ENCODE data around the gene TAF1C. TPM values are rescaled to one million over a fixed set of nuclear protein-coding genes. Genes with fewer than 3 reads are reported as not detected.

TAF1C gene
- total RNA-seq, 4 donors from 2014 or later = 24.4 to 73.9 (median 33.3) TPM

DNA sequence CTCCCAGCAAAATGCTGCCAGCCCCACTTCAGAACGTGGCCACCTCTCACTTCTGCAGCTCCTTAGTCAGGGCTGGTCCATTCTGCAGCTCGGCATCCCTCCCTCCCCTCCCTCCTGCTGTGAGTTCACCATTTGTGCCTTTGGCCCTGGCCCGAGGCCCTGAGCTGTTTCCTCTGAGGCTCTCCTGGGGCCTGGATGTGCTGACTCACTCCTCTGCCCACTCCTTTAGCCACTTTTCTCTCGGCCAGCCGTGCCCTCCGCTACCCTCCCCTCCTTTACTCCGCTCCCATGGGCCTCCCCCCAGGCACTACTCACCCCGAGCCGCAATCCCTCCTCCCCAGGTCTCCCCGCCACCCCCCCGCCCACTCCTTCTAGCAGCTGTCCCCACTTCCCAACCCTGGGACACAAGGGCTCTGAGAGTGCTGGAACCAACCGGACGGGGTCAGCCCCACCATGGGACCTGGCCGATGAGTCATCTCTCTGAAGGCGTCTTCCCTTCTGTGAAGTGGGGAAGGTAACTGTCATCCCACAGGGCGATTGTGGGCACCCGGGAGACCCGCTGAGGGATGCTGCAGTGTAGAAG is 41.5 kb upstream of the TAF1C start:
- TF ChIP-seq, protein P1, sequence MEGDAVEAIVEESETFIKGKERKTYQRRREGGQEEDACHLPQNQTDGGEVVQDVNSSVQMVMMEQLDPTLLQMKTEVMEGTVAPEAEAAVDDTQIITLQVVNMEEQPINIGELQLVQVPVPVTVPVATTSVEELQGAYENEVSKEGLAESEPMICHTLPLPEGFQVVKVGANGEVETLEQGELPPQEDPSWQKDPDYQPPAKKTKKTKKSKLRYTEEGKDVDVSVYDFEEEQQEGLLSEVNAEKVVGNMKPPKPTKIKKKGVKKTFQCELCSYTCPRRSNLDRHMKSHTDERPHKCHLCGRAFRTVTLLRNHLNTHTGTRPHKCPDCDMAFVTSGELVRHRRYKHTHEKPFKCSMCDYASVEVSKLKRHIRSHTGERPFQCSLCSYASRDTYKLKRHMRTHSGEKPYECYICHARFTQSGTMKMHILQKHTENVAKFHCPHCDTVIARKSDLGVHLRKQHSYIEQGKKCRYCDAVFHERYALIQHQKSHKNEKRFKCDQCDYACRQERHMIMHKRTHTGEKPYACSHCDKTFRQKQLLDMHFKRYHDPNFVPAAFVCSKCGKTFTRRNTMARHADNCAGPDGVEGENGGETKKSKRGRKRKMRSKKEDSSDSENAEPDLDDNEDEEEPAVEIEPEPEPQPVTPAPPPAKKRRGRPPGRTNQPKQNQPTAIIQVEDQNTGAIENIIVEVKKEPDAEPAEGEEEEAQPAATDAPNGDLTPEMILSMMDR (IDR thresholded peaks at IDR 0.05) = no peak
- ATAC-seq (ENCODE audit: low FRiP score) = peak; percentile 88
- peak; percentile 35 for DNase-seq (ENCODE audit: low spot score)

DNA sequence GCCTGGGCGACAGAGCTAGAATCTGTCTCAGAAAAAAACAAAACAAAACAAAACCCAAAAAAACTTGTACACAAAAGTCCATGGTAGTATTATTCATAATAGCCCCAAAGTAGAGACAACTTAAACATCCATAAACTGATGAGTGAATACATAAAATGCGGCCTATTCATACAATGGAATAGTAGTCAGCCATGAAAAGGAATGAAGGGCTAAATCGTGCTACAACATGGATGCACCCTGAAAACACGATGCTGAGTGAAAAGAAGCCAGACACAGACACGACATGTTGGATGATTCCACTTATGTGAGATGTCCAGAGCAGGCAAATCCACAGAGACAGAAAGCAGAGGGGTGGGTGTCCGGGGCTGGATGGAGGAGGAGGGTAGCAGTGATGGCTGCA is 40.7 kb upstream of the TAF1C start:
- TF ChIP-seq, protein P1 (IDR thresholded peaks at IDR 0.05) = no peak
- DNase-seq (ENCODE audit: low spot score) = no peak
- no peak for ATAC-seq (ENCODE audit: low FRiP score)

DNA sequence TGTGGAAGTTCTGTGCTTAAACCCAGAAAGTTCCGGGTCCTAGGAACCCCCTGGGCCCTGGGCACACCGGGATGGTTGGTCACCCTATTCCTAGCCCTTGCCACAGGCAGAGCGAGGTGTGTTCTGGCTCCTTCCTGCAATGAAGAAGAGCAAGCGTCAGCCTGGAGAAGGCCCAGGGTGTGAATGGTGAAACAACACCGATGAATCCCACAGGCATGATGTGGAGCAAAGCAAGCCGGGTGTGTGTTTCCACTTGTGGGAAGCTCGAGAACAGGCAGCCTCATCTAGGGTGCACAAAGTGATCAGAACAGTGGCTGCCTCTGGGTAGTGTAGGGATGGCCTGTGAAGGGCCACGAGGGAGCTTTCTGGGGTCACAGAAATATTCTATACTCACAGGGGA is 39.2 kb upstream of the TAF1C start:
- DNase-seq (ENCODE audit: low spot score) = no peak
- ATAC-seq (ENCODE audit: low FRiP score) = no peak
- TF ChIP-seq, protein P1 (IDR thresholded peaks at IDR 0.05) = no peak

DNA sequence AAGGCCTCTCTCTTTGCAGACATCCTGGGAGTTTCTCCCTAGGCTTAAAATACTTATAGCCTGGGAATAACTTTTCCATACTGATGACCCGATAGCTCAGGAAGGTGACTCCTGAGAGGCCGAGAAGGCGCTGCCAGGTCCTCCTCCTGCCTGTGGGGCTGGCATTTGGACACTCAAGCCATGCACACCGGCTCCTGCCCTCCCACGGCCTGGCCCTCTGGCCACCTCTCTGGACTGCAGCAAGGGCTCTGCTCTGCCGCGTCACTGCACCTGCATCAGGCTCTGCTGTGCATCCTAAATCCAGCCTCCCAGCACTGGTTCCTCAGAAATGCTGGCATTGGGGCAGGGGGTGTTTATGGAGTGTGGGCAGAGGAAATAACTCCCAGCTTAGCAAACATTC is 38.7 kb upstream of the TAF1C start:
- no peak for DNase-seq (ENCODE audit: low spot score)
- no peak for ATAC-seq (ENCODE audit: low FRiP score)
- TF ChIP-seq, protein P1 (IDR thresholded peaks at IDR 0.05) = no peak

DNA sequence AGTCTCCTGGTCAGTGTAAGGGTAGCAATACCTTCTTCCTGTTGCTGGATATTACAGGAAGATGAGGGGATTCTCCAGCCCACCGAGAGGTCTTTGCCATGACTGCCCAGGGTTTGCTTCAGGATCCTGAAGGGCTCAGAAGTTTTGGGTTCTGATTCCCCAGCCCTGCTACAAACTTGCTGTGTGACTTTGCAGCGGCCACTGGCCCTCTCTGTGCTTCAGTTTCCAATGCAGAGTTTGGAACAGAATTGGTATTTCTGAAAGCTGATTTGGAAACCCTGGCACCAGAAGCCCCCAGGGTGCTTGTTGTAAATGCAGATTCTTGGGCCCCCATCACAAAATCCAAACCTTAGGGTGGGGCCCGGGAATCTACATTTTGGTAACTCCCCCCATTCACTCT is 38.3 kb upstream of the TAF1C start:
- no peak for DNase-seq (ENCODE audit: low spot score)
- ATAC-seq (ENCODE audit: low FRiP score) = no peak
- TF ChIP-seq, protein P1 (IDR thresholded peaks at IDR 0.05) = no peak

DNA sequence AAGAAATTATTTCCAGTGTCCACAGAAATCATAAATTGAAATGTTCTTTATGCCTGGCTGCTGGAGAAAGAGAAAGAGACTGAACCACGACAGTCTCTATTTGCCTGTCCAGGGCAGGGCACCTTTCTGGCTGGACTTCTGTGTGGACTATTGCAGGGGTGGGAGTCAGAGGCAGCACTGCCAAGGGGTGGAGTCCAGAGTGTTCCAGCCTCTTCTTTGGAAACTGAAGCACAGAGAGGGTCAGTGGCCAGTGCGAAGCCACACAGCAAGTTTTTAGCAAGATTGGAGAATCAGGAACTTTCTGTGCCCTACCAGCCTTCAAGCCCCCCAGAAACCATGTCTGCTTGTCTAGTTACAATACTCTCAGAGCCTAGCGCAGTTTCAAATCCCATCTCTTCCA is 37.7 kb upstream of the TAF1C start:
- DNase-seq (ENCODE audit: low spot score) (no peak), ATAC-seq (ENCODE audit: low FRiP score) (no peak)
- TF ChIP-seq, protein P1 (IDR thresholded peaks at IDR 0.05) = no peak

DNA sequence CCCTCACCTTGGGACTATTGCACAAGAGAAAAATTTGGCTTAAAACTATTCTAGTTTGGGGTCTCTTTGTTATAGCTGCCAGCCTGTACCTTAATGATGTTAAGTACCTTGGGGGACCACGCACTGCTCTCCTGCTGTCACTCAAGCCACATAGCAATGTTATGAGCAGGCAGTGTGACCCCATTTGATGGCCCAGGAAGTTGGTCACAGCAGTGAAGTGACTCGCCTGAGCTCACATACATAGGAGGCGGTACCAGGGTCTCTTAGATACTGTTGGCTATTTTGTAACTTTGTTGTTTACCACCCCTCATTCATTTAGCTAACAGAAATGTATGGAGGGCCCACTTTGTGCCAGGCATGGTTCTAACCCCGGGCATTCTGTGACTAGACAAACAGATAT is 36.6 kb upstream of the TAF1C start:
- TF ChIP-seq, protein P1 (IDR thresholded peaks at IDR 0.05) = no peak
- ATAC-seq (ENCODE audit: low FRiP score) (no peak), DNase-seq (ENCODE audit: low spot score) (no peak)
